HG02759 (cell line): ENCODE results near the gene GJA3.

Source experiments
- ATAC-seq: cut with Tn5 transposase; IDR thresholded peaks from one replicate; pipeline ENCODE4 v1.9.1; 2021; ENCODE audit warnings: mild to moderate bottlenecking, moderate library complexity; ENCODE audit not compliant: unreplicated experiment

Gene GJA3

DNA sequence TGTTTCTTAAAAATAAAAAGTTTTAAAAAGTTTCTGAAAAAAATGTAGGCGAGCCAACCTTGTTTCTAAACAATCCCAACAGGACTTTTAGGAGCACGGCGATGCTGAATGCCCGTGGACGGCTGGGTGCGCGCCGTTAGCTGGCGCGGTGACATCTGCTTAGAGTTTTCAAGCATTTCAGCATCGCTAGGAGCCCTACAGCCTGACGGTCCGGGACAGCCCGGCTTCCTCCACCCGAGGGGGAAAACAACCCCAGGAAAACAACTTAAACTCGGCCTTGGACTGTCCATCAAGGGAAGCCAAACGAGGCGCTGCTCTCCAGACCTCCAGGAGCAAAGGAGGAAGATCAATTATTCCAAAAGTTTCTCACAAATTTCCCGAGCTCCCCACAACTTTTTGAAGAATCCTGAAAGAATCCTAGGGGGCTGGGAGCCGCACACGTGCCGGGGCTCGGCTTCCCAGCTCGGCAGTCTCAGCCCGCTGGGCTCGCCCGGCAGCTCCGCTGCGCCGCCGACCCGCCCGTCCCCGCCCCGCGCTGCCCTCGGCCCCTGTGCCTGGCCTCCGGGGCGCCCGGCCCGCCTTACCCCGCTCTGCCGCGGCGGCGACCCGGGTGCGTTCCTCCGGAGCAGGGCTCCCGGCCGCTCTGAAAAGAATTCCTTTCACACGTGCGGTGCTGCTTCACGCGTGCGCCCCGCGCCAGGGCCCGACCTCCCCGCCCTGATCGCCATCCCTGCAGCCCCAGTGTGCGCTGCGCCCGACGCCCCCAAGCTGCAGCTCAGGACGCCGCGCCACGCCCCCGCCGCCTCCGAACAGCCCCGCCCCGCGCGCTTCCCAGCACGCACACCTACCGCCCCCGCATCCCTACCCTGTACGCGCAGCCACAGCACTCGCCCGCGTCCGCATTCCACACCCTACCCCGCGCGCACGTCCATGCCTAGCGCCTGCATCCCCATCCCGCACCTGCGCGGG, at the start of gene GJA3:
Gene GJA3, minus strand, starts transcription at position 747 of the 969 bp plus-strand sequence. CDS start 17,764 bp downstream, outside the sequence.
- ATAC-seq = peak; percentile 75

DNA sequence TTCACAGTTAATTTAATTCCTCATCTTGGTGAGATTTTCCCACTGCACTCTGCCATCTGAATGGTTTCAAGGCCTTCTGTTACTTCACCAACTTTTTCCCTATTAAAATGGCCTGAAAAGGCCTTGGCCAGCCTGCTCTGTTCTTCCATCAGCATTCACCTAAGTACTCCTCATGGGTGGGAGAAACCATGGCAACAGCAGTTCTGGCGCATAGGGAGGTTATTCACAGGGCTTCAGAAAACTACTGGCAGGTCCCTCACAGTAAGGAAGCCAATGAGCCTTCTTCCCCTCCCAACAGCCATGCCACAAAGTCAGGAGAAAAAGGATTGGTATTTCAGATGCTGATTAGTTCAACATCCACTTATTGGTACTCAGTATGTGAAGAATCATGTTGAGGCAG, 49.1 kb upstream of the GJA3 start:
- ATAC-seq = no peak

DNA sequence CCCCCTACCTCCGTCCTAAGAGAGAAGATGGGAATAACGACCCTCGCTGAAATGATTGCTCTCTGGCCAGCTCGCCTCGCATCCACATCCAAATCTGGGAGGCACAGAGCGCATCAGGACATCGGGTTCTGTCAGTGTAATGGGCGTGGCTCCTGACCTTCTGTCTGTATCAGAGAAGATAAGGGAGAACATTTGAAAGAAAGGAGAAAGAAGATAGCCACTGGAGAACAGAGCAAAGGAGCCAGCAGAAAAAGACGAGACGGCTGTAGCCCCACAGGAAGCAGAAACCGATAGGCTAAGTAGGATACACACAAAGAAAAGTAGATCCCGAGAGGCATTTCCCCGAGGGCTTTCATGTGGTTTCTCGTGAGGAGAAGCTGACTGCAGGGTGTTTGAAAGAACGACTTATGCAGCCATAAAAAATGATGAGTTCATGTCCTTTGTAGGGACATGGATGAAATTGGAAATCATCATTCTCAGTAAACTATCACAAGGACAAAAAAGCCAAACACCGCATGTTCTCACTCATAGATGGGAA, 45.9 kb upstream of the GJA3 start:
- no peak for ATAC-seq

- ATAC-seq = no peak
Measured at GRCh38 chr13:20206065-20206697, 45.3 kb upstream of the GJA3 start.

- no peak for ATAC-seq
Measured at GRCh38 chr13:20198781-20199180, 37.9 kb upstream of the GJA3 start.

DNA sequence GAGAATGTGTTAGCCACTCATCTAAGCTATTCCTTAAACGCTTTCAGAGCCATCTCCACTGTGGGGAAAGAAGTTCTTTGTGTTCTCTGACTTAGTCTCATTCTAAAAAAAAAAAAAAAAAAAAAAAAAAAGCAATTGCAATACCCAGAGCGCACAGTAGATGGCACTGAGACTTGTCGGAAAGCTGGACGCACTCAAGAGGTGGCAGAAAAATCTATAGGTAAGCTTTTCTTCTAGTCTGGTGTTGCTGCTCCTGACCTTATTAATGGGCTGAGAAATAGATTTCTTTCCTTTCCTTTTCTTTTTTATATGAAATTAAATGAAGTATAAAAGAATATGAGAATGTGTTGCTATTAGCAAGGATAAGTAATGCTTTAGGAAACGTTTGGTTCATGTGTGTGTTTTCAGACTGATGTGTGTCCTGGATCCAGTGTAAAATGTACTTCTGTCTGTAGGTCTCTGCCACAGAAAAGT, 36.5 kb upstream of the GJA3 start:
- no peak for ATAC-seq

- ATAC-seq = no peak
Measured at GRCh38 chr13:20195801-20196200, 34.9 kb upstream of the GJA3 start.

GRCh38 chr13:20193907-20194631, 33.2 kb upstream of the GJA3 start:
- no peak for ATAC-seq

DNA sequence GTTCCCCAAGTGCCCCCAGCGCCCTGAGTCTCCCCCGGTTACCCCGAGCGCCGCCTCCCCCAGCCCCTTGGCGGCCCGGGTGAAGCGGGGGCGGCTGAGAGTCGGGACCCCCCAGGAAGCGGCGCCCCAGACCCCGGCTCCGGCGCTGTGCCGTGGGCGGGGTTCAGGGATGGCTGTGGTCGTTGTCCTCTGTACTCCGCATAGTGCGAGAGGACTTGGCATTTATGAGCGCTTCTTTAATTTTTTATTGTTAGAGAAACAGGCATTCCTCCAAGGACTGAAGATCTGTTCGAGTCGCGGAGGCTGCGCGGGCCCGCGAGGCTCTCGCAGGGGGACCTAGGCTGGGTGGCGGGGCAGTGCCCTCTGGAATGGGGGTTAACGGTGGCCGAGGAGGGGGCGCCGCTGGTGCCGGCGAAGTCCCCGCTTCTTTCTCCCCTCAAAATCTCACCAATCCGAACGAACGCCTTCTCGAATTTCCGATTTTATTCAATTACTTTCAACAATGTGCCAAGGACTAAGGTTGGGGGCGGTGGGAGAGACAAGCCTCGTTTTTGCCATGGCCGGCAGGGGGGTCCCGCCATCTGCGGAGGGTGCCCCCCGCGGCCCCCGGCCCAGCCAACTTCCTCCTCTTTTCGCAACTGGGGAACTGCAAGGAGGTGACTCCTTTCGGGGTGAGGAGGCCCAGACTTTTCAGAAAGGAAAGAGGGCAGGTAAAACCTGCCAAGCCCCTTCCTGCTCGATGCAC, 32.5 kb upstream of the GJA3 start:
- ATAC-seq = no peak

DNA sequence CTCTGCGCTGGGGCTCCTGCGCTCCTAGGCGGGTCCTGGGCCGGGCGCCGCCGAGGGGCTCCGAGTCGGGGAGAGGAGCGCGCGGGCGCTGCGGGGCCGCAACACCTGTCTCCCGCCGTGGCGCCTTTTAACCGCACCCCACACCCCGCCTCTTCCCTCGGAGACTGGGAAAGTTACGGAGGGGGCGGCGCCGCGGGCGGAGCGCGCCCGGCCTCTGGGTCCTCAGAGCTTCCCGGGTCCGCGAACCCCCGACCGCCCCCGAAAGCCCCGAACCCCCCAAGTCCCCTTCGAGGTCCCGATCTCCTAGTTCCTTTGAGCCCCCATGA, 31.9 kb upstream of the GJA3 start, which contains the start of gene GJB2:
Gene GJB2, minus strand, starts transcription at position 103 of the 326 bp plus-strand sequence. CDS start 3,357 bp downstream, outside the sequence.
- ATAC-seq = no peak

- no peak for ATAC-seq
Measured at GRCh38 chr13:20192158-20192835, 31.4 kb upstream of the GJA3 start.

GRCh38 chr13:20191311-20192157, 30.7 kb upstream of the GJA3 start:
- no peak for ATAC-seq

DNA sequence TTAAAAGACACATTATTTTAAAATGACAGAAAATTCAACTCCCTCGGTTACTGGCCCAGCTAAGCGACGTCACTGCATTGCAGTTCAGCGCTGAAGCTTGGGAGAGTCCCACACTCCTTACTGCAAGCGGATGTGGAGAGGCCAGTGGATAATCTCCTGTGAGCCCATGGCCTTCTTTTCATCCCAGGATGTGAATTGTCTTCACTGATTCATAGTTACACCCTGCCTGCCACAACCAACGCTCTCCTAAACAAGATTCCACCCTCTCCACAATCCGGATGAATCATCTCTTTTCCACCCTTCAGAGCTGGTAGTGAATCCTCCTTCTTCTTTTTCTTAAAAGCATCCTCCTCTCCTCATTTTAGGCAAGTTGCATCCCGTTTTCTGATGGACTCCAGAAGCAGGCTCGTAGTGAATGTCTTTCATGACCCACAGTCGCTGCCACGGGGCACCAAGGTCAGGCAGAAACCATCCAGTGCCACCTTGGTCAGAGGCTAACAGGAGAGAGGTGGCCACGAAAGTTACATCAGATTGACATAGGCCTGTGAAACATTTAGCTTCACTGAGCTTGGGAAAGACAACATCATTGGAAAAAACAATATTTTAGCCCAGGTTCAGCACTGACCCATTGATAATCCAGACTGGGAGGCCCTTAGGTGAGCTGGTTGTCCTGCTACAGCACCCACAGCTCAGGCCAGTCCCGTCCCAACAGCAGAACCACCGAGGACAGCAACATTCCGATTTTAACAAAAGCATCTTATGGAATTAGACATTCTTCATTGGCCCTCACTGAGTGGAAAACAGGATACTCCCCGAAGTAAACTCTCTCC, 29.8 kb upstream of the GJA3 start:
- ATAC-seq = no peak

DNA sequence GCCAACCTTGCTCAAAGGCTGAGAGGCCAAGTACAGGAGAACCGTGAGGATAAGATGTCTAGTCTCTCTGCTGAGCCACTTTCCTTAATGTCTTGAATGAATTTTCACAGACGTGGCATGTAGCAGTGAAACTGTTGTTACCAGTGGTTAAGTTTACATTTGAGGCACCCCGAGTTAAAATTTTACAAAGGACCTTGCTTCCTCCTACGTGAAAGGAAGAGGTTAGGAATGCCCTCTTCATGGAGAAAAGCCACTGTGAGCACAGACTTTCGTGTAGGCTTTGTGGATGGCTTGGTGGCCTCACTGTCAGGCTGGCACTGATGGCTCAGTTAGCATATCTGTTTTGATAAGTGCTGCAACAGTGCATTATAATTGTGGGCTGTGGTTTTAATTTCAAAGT, 29.2 kb upstream of the GJA3 start:
- ATAC-seq = no peak

DNA sequence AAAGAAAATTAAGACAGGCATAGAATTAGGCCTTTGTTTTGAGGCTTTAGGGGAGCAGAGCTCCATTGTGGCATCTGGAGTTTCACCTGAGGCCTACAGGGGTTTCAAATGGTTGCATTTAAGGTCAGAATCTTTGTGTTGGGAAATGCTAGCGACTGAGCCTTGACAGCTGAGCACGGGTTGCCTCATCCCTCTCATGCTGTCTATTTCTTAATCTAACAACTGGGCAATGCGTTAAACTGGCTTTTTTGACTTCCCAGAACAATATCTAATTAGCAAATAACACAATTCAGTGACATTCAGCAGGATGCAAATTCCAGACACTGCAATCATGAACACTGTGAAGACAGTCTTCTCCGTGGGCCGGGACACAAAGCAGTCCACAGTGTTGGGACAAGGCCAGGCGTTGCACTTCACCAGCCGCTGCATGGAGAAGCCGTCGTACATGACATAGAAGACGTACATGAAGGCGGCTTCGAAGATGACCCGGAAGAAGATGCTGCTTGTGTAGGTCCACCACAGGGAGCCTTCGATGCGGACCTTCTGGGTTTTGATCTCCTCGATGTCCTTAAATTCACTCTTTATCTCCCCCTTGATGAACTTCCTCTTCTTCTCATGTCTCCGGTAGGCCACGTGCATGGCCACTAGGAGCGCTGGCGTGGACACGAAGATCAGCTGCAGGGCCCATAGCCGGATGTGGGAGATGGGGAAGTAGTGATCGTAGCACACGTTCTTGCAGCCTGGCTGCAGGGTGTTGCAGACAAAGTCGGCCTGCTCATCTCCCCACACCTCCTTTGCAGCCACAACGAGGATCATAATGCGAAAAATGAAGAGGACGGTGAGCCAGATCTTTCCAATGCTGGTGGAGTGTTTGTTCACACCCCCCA, 28.1 kb upstream of the GJA3 start:
- no peak for ATAC-seq

DNA sequence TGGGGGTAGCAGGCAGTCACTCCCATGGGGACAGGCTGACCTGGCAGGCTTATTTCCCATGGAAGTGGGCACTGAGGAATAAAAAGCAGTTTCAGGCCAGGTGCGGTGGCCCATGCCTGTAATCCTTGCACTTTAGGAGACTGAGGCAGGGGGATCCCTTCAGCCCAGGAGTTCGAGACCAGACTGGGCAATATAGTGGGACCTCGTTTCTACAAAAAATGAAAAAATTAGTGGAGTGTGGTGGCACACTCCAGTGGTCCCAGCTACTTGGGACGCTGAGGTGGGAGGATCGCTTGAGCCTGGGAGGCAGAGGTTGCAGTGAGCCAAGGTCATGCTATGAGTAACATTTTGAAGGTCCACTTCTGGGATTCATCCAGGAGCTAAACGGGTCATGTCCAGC, 25.9 kb upstream of the GJA3 start:
- no peak for ATAC-seq
